Inflammatory macrophage treated with lipopolysaccharide for 4 hours (primary cell): Measurements from ENCODE around the gene SERPINB7.

Experiments used
- DNase-seq: peaks from one replicate; pipeline ENCODE4 v3.0.0-alpha.2; 2020

The SERPINB7 gene

DNA sequence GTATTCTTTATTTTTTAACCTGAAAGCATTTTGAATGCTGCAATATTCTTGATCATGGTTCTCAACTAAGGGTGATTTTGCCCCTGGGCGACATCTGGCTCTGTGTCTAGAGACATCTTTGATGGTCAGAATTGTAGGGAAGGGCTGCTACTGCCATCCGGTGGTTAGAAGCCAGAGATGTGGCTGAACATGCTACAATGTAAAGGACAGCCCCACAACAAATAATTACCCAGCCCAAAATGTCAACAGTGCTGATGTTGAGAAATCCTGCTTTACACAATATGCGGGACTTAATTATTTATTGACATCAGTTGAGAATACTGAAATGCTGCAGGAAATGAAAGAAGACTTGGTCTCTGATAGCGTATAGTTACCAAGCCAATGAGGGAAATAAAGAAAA is 74.8 kb downstream of the SERPINB7 start:
- DNase-seq: peak; percentile 71

DNA sequence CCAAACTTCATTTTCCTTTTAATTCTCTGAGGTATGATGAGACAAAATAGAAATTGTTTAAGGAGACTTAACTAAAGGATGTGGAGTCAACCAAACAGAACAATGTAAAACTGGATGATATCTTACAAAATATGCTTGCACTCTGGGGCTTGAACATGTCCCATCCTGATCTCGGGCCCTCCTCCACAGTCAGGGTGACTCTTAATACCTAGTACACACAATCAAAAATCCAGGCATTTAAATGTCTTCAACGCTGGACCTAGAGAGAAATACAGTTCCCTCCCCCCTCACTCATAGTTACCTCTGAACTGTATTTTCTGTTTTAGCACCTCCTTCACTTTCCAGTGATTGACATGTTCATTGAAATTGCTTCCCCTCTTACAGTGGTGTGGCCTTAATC is 75.4 kb downstream of the SERPINB7 start:
- no peak for DNase-seq
